Measurements from ENCODE around the gene KCTD1.
"Not testable (repeated sequence)": the region's sequence is repeated elsewhere in the genome, so short reads cannot be mapped to it uniquely, and the experiment has no call there.

Gene KCTD1

DNA sequence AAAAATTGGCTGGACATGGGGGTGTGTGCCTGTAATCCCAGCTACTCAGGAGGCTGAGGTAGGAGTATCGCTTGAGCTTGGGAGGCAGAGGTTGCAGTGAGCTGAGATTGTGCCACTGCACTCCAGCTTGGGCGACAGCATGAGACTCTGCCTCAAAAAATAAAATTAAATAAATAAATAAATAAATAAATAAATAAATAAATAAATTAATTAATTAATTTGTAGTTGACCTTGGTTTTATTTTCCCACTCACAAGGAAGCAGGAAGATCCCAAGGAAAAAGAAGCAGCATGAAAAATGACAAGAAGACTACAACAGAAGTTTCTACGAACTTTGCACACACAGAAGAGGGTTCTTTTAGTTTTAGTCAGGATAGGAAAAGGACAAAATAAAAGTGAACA, 110.7 kb downstream of the KCTD1 start:
- H3K79me2 ChIP-seq (ENCODE audit: control insufficient read depth, insufficient read depth, low read length, poor library complexity); H3K23ac ChIP-seq (ENCODE audit: low read length); H2BK120ac ChIP-seq (ENCODE audit: insufficient read depth, low read length, poor library complexity); H3K9me3 ChIP-seq (ENCODE audit: insufficient read depth, low read depth, low read length); H3K27me3 ChIP-seq (ENCODE audit: insufficient read depth, low read length); H3K79me1 ChIP-seq (ENCODE audit: low read length); H3K36me3 ChIP-seq (ENCODE audit: control insufficient read depth in 1 of 2, insufficient read depth in 2 of 2, low read length in 2 of 2); H2AFZ ChIP-seq (ENCODE audit: insufficient read depth, low read length, poor library complexity); H2BK12ac ChIP-seq (ENCODE audit: low read length); H3K9ac ChIP-seq (ENCODE audit: low read length); H3K27ac ChIP-seq (ENCODE audit: low read depth, low read length); H2AK5ac ChIP-seq (ENCODE audit: low read length); H4K12ac ChIP-seq (ENCODE audit: low read depth, low read length); H4K91ac ChIP-seq (ENCODE audit: low read depth, low read length); H3K14ac ChIP-seq (ENCODE audit: low read length); H2BK5ac ChIP-seq (ENCODE audit: low read depth, low read length, poor library complexity); H3K4me2 ChIP-seq (ENCODE audit: low read length); H3K4me3 ChIP-seq (ENCODE audit: low read depth, low read length); H4K8ac ChIP-seq (ENCODE audit: low read depth, low read length); H3K18ac ChIP-seq (ENCODE audit: low read length); DNase-seq; H3K4ac ChIP-seq (ENCODE audit: low read depth, low read length): not testable (repeated sequence)
- H3K4me1 ChIP-seq (ENCODE audit: control insufficient read depth in 1 of 2, insufficient read depth in 2 of 2, low read length in 2 of 2), result peaks cover 8 to 12% of the 10 kb centered on the region in 2 experiments
- no CpG with 5 or more reads among the region's 3 CpGs for WGBS (ENCODE audit: extremely low coverage, insufficient coverage, insufficient read length)

GRCh38 chr18:26436176-26437051, 111.9 kb downstream of the KCTD1 start:
- H2AK5ac ChIP-seq (ENCODE audit: low read length), result no peak overlapping the region
- peak; percentile 39 to 73 for DNase-seq
- no peaks in the 10 kb centered on the region for H3K79me1 ChIP-seq (ENCODE audit: low read length)
- H2BK12ac ChIP-seq (ENCODE audit: low read length), result peak overlapping the region; percentile 19
- no peak overlapping the region for H2BK5ac ChIP-seq (ENCODE audit: low read depth, low read length, poor library complexity)
- no peak overlapping the region for H3K9ac ChIP-seq (ENCODE audit: low read length)
- H3K4me3 ChIP-seq (ENCODE audit: low read depth, low read length), result no peak overlapping the region
- no peak overlapping the region for H4K8ac ChIP-seq (ENCODE audit: low read depth, low read length)
- no CpG with 5 or more reads among the region's 11 CpGs for whole genome bisulfite sequencing (ENCODE audit: extremely low coverage, insufficient coverage, insufficient read length)
- H3K79me2 ChIP-seq (ENCODE audit: control insufficient read depth, insufficient read depth, low read length, poor library complexity), result no peaks in the 10 kb centered on the region
- H4K12ac ChIP-seq (ENCODE audit: low read depth, low read length), result no peak overlapping the region
- no peak overlapping the region for H3K23ac ChIP-seq (ENCODE audit: low read length)
- H3K36me3 ChIP-seq (ENCODE audit: control insufficient read depth in 1 of 2, insufficient read depth in 2 of 2, low read length in 2 of 2), result no peaks in the 10 kb centered on the region
- no peak overlapping the region for H2AFZ ChIP-seq (ENCODE audit: insufficient read depth, low read length, poor library complexity)
- H3K27ac ChIP-seq (ENCODE audit: low read depth, low read length), result no peak overlapping the region
- H3K4me1 ChIP-seq (ENCODE audit: control insufficient read depth in 1 of 2, insufficient read depth in 2 of 2, low read length in 2 of 2), result peaks cover 8 to 12% of the 10 kb centered on the region in 2 experiments
- H3K9me3 ChIP-seq (ENCODE audit: insufficient read depth, low read depth, low read length), result no peaks in the 10 kb centered on the region
- H3K14ac ChIP-seq (ENCODE audit: low read length), result no peak overlapping the region
- H3K27me3 ChIP-seq (ENCODE audit: insufficient read depth, low read length), result no peaks in the 10 kb centered on the region
- no peak overlapping the region for H3K18ac ChIP-seq (ENCODE audit: low read length)
- no peak overlapping the region for H4K91ac ChIP-seq (ENCODE audit: low read depth, low read length)
- no peak overlapping the region for H3K4ac ChIP-seq (ENCODE audit: low read depth, low read length)
- H2BK120ac ChIP-seq (ENCODE audit: insufficient read depth, low read length, poor library complexity), result no peak overlapping the region
- no peak overlapping the region for H3K4me2 ChIP-seq (ENCODE audit: low read length)

DNA sequence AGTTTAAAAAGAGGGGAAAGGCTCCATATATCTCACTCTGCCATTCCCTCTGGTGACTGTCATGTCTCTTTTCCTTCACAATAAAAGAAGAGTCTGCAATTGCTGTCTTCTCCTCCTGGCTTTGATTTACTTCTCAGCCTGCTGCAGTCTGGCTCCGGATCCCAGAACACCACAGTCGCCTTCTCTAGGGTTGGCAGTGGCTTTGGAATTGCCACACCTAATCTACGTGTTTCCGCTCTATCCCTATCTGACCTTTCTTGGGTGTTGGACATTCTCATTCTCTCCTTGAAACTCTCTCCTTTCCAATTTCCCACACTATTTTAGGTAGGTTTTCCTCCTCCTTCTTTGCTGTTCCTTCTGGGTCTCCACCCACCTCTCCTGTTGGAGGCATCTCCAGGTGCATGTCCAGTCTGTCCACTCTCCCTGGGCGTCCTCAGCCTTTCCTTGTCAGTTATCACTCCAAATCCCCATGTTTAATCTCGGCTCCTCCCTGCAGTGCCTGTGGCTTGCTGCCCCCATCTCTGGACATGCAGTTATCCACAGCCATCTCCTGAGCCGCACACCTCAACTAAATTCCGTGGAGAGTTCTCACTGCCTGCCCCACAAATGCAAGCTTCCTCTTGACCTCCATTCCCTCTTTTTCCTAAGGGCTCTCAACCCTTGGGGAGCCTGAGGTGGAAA, 112.8 kb downstream of the KCTD1 start:
- H3K9me3 ChIP-seq (ENCODE audit: insufficient read depth, low read depth, low read length), result no peaks in the 10 kb centered on the region
- WGBS (ENCODE audit: extremely low coverage, insufficient coverage, insufficient read length), result no CpG with 5 or more reads among the region's 8 CpGs

GRCh38 chr18:26434887-26435286, 113.5 kb downstream of the KCTD1 start:
- no peaks in the 10 kb centered on the region for H3K36me3 ChIP-seq (ENCODE audit: control insufficient read depth in 1 of 2, insufficient read depth in 2 of 2, low read length in 2 of 2)
- H3K4ac ChIP-seq (ENCODE audit: low read depth, low read length), result no peak overlapping the region
- peaks cover 8 to 12% of the 10 kb centered on the region in 2 experiments for H3K4me1 ChIP-seq (ENCODE audit: control insufficient read depth in 1 of 2, insufficient read depth in 2 of 2, low read length in 2 of 2)
- no peak overlapping the region for H2BK120ac ChIP-seq (ENCODE audit: insufficient read depth, low read length, poor library complexity)
- no peak overlapping the region for H4K8ac ChIP-seq (ENCODE audit: low read depth, low read length)
- H3K4me2 ChIP-seq (ENCODE audit: low read length), result no peak overlapping the region
- no peaks in the 10 kb centered on the region for H3K79me2 ChIP-seq (ENCODE audit: control insufficient read depth, insufficient read depth, low read length, poor library complexity)
- H2AK5ac ChIP-seq (ENCODE audit: low read length), result no peak overlapping the region
- H3K23ac ChIP-seq (ENCODE audit: low read length), result no peak overlapping the region
- H3K9me3 ChIP-seq (ENCODE audit: insufficient read depth, low read depth, low read length), result no peaks in the 10 kb centered on the region
- no peak overlapping the region for H4K91ac ChIP-seq (ENCODE audit: low read depth, low read length)
- no peak overlapping the region for H3K9ac ChIP-seq (ENCODE audit: low read length)
- DNase-seq, result no peak
- no peak overlapping the region for H2BK12ac ChIP-seq (ENCODE audit: low read length)
- H2BK5ac ChIP-seq (ENCODE audit: low read depth, low read length, poor library complexity), result no peak overlapping the region
- no peaks in the 10 kb centered on the region for H3K27me3 ChIP-seq (ENCODE audit: insufficient read depth, low read length)
- H3K27ac ChIP-seq (ENCODE audit: low read depth, low read length), result no peak overlapping the region
- H3K79me1 ChIP-seq (ENCODE audit: low read length), result no peaks in the 10 kb centered on the region
- no peak overlapping the region for H3K4me3 ChIP-seq (ENCODE audit: low read depth, low read length)
- no peak overlapping the region for H2AFZ ChIP-seq (ENCODE audit: insufficient read depth, low read length, poor library complexity)
- H3K18ac ChIP-seq (ENCODE audit: low read length), result no peak overlapping the region
- no peak overlapping the region for H4K12ac ChIP-seq (ENCODE audit: low read depth, low read length)
- H3K14ac ChIP-seq (ENCODE audit: low read length), result no peak overlapping the region
- no CpG with 5 or more reads among the region's 2 CpGs for whole genome bisulfite sequencing (ENCODE audit: extremely low coverage, insufficient coverage, insufficient read length)

More for the DNA sequence above, 112.8 kb downstream of the KCTD1 start:
- no peaks in the 10 kb centered on the region for H3K36me3 ChIP-seq (ENCODE audit: control insufficient read depth in 1 of 2, insufficient read depth in 2 of 2, low read length in 2 of 2)
- no peak overlapping the region for H2BK5ac ChIP-seq (ENCODE audit: low read depth, low read length, poor library complexity)
- H3K27me3 ChIP-seq (ENCODE audit: insufficient read depth, low read length), result no peaks in the 10 kb centered on the region
- H3K4me3 ChIP-seq (ENCODE audit: low read depth, low read length), result no peak overlapping the region
- no peak overlapping the region for H3K23ac ChIP-seq (ENCODE audit: low read length)
- no peak overlapping the region for H4K91ac ChIP-seq (ENCODE audit: low read depth, low read length)
- no peak overlapping the region for H2AK5ac ChIP-seq (ENCODE audit: low read length)
- no peak overlapping the region for H3K18ac ChIP-seq (ENCODE audit: low read length)
- no peak overlapping the region for H2AFZ ChIP-seq (ENCODE audit: insufficient read depth, low read length, poor library complexity)
- no peak overlapping the region for H3K27ac ChIP-seq (ENCODE audit: low read depth, low read length)
- H3K9ac ChIP-seq (ENCODE audit: low read length), result no peak overlapping the region
- no peak overlapping the region for H2BK12ac ChIP-seq (ENCODE audit: low read length)
- no peak for DNase-seq
- no peak overlapping the region for H3K14ac ChIP-seq (ENCODE audit: low read length)
- no peaks in the 10 kb centered on the region for H3K79me1 ChIP-seq (ENCODE audit: low read length)
- H3K4me1 ChIP-seq (ENCODE audit: control insufficient read depth in 1 of 2, insufficient read depth in 2 of 2, low read length in 2 of 2), result peaks cover 8 to 12% of the 10 kb centered on the region in 2 experiments
- no peak overlapping the region for H4K12ac ChIP-seq (ENCODE audit: low read depth, low read length)
- H2BK120ac ChIP-seq (ENCODE audit: insufficient read depth, low read length, poor library complexity), result no peak overlapping the region
- no peak overlapping the region for H3K4me2 ChIP-seq (ENCODE audit: low read length)
- H4K8ac ChIP-seq (ENCODE audit: low read depth, low read length), result no peak overlapping the region
- no peaks in the 10 kb centered on the region for H3K79me2 ChIP-seq (ENCODE audit: control insufficient read depth, insufficient read depth, low read length, poor library complexity)
- H3K4ac ChIP-seq (ENCODE audit: low read depth, low read length), result no peak overlapping the region
